ENCODE results near the gene FERMT2.

DNA sequence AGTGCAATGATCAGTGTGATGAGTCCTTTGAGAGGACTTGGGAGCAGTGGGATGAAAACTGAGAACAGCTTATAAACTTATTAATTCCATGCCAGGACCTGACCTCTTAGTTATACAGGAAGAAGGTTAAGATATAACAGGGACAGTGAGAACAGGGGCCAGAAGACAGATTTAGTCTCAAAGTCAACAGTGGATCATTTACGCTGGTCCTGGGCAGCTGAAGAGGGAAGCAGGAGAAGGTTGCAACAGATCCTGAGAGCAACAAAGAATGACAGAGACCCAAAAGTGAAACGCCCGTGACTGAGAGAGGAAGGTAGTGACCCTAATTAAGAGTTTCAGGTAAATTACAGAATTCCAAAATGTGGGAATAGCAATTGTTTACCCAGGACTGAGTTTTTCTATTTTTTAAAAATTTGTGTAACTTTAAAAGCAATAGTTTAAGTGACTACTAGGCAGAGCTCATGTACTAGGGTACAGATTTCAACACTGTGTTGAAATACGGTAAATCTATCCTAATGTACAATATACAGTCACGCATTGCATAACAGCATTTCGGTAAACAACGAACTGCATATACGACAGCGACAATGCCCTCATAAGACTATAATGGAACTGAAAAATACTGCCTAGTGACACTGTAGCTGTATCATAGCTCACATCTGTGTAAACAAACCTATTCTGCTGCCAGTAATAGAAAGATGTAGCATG is 81.8 kb downstream of the FERMT2 start:
- TF ChIP-seq CTCF (IDR thresholded peaks at IDR 0.05) (no peak), POLR2A (IDR thresholded peaks at IDR 0.05) (no peak)
